ENCODE results near the gene LCLAT1. TPM values are rescaled to one million over a fixed set of nuclear protein-coding genes. Genes with fewer than 3 reads are reported as not detected.
A peak's percentile ranks its signal among the peaks of the same experiment; 100 is the strongest.

The LCLAT1 gene
- total and polyA plus RNA-seq, 2 of the 4 experiments (the other 2 are of a cell fraction), result 7.5 to 11.5 TPM

DNA sequence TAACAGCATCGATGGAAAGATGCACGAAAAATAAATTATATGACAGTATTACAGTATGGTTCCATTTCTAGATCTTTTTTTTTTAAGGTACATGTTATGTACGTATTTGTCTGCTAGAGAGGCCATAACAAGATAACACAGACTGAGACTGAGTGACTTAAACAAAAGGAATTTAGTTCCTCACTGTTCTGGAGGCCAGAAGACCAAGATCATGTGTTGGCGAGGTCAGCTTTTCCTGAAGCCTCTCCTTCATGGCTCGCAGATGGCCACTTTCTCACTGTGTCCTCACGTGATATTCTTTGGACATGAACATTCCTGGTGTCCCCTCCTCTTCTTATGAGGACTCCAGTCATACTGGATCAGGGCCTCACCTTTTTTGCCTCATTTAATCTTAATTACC lies 182.8 kb downstream of the LCLAT1 start:
- Histone ChIP-seq H2BK5ac (ENCODE audit: low read depth, low read length, poor library complexity, severe bottlenecking) (no peak overlapping the region), H4K5ac (ENCODE audit: low read depth, low read length) (no peak overlapping the region), H2BK15ac (ENCODE audit: low read depth, low read length) (no peak overlapping the region), H3K9me3 (ENCODE audit: control insufficient read depth, insufficient read depth, low read length) (no peaks in the 10 kb centered on the region), H2AK5ac (ENCODE audit: low read depth, low read length) (no peak overlapping the region), H2BK20ac (ENCODE audit: low read depth, low read length) (0 out of 2 replicates have a peak overlapping the region, but pooled peaks have one; percentile 4), H3K79me1 (ENCODE audit: low read depth in 1 of 2, low read length in 2 of 2) (peaks cover 0 to 3% of the 10 kb centered on the region in 2 experiments; a peak in 1 of 4 replicates), H4K91ac (ENCODE audit: insufficient read depth, low read depth, low read length) (no peak overlapping the region), H3K23ac (ENCODE audit: low read depth, low read length) (no peak overlapping the region), H3K9me1 (ENCODE audit: insufficient read depth, low read length) (no peaks in the 10 kb centered on the region), H4K20me1 (ENCODE audit: insufficient read depth, low read length) (no peaks in the 10 kb centered on the region), H2BK120ac (ENCODE audit: low read depth, low read length) (no peak overlapping the region), H3K4me1 (ENCODE audit: control insufficient read depth, insufficient read depth, low read length) (peaks cover 2% of the 10 kb centered on the region; the same call in 1 of the 2 replicates), H3K27ac (ENCODE audit: insufficient read depth, low read length) (no peak overlapping the region), H3K4me2 (ENCODE audit: low read depth, low read length) (no peak overlapping the region), H4K8ac (ENCODE audit: low read depth in 2 of 2, low read length in 2 of 2) (no peak overlapping the region), H2AFZ (replicated peaks; ENCODE audit: low read length, poor library complexity) (no peak overlapping the region), H3K27me3 (ENCODE audit: control insufficient read depth, insufficient read depth, low read length) (no peaks in the 10 kb centered on the region), H3K36me3 (ENCODE audit: control insufficient read depth, insufficient read depth, low read length) (no peaks in the 10 kb centered on the region), H2AK9ac (replicated peaks; ENCODE audit: low read depth, low read length, poor library complexity) (no peak overlapping the region), H3K4me3 (ENCODE audit: insufficient read depth, low read depth, low read length) (no peak overlapping the region), H3K56ac (ENCODE audit: extremely low read depth, insufficient read depth, low read length) (no peak overlapping the region), H3K4ac (ENCODE audit: low read depth, low read length) (no peak overlapping the region), H3K14ac (replicated peaks; ENCODE audit: low read depth, low read length) (no peak overlapping the region), H3K18ac (ENCODE audit: low read depth, low read length) (peak overlapping the region; percentile 18; the same call in 1 of the 2 replicates), H3K9ac (ENCODE audit: low read depth, low read length) (no peak overlapping the region)
- intact Hi-C loops (cut with micrococcal nuclease) (loop anchor here (5.0 kb wide), 1 partner anchor 48 kb away; no protein-coding TSS in a partner anchor), dilution Hi-C loops (cut with HindIII; ENCODE audit: low sequenced_read_pairs, unreplicated experiment) (no loop called here), in situ Hi-C loops (cut with MboI; ENCODE audit: low sequenced_read_pairs) (no loop called here)
- WGBS, 2 experiments (ENCODE audit: extremely low coverage in 2 of 2, insufficient read length in 1 of 2), result 77% methylated on average over 3 of the region's 6 CpGs; no CpG with 5 or more reads in 1 of the 2 experiments
- TF ChIP-seq USF2 (IDR thresholded peaks at IDR 0.05; ENCODE audit: low read depth, low read length), result peak; percentile 32; the same call in 1 of the 2 replicates
- TF ChIP-seq MAZ (IDR thresholded peaks at IDR 0.05; ENCODE audit: borderline replicate concordance, low read depth, low read length), result no peak
- DNase-seq (peak; percentile 74), ATAC-seq (ENCODE audit: low read depth) (peak; percentile 40)
- BruUV-seq (replicated peaks), result no TSS peak
- CTCF ChIA-PET, result interaction anchor here (0.6 kb wide), 1 partner anchor 9 kb away, joined by 3 read pairs; no protein-coding TSS in a partner anchor
- POLR2A ChIA-PET (ENCODE audit: unreplicated experiment), result no interaction called here
